ENCODE measurements around the gene PRRC2B.

- no peak for TF ChIP-seq POLR2AphosphoS5 (IDR thresholded peaks at IDR 0.05)
- TF ChIP-seq CTCF (IDR thresholded peaks at IDR 0.05): no peak
- no peak for TF ChIP-seq POLR2A (IDR thresholded peaks at IDR 0.05)
These were observed 91.3 kb downstream of the PRRC2B start for GRCh38 chr9:131485206-131485605.
